Measurements from ENCODE around the gene BRD3.

The BRD3 gene

DNA sequence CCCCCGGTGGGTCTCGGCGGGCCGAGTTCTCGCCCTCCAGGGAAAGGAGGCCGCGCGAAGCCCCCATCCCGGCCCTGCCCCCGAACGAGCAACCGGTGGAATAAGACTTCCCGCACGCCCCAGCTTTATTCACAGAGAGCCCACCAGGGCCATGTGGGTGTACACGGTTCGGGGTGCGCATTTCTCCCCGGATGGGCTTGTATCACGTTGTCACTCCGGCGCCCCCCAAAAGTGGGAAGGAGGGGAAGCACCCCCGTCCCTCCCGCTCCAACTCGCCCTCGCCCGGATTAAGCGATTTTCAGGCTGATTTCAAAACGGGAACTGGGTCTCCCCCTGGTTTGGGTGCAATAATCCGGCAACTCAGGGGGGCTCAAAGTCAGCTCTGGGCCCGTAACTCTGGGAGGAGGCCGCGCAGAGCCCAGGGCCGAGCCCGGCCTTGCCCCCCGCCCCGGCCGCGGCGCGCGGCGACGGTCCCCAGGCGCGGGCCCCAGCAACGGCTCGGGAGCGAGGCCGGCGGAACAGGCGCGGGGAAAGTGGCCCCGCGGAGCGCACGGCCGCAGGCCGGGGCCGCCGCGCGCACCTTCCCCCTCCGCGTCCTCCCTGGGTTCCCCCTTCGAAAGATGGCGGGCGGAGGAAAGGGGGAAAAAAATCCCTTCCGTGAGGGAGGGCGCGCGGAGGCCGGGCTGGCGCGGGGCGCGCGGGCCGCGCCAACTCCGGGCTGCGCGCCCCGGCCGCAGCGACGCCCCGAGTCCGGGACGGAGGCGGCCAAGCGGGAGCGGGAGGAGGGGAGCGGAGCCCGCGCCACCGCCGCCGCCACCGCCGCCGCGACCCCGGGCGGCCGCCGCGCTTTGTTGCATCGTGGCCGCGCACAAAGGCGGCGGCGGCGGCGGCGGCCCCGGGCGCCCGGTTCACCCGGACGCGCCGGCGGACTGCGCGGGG is 644 bp downstream of the BRD3 start:
- DNase-seq (ENCODE audit: low read depth): peak; percentile 27

DNA sequence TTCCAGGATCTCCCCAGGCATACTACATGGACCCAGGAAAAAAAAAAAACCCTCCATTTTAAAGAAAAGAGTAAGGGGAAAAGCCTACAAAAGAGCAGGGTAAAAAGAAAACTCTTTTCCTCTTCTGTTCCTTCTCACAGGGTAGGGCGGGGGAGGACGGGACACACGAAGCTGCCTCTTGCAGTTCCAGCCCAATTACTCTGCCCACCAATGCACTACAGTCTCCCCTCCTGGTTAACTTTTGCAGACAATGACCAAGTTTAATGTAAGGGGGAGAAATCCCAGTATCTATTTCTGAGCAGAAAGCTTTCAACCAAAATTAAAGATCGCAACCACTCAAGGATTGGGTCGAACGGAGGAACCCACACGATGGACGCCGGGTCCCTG is 1.3 kb downstream of the BRD3 start:
- DNase-seq (ENCODE audit: low read depth): peak; percentile 31

DNA sequence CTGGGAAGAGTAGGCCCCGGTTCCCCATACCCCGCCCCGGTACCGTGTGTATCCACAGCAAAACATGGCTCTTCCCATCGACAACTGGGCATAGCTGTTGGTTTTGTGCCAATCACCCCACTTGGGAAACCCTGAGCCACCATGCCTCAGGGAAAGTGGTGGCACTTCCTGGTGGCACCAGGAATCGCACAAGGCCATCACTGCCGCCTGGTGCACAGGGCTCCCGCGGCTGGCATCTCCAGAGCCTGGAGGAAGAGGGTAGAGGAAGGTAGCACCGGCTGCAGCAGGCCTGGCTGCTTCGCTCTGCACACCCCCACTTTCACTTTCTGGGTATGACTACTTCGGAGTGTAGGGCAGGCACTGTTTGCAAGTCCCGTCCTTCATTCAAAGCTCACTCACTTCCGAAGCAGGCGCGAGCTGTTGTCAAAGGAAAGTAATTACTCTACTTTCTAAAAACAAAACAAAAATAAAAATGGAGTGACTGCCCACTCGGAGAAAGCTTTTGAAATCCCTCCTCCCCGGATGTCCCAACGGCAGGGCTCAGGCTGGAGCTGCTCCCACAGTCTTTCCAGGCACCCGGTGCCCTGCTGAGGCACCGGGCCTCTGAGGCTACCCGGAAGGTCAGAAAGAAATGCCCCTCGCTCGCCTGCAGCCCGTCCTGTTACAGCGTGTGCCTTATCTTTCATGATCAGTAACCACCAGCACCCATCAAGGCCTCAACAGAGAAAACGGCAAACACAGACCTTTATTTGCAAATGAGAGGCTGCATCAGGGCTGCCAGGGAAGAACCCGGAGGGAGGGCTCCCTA is 2.0 kb downstream of the BRD3 start:
- DNase-seq (ENCODE audit: low read depth): peak; percentile 78

DNA sequence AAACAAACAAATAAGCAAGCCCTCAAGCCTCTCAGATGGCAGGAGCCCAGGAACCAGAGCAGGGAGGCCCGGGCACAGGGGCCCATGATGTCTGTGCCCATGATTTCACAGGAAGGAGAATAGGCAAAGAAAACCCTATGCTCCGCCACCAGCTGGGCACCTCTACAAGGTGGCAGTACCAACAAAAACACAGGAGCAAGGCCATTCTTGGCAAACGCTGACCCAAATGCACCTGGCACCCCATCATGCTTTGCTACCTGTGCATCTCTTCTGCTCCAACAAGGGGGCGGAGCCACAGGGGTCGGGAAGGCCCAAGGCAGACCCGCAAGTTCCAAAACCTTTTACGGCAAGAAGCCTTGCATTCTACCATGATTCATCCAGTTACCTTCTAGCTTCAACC is 3.1 kb downstream of the BRD3 start:
- no peak for DNase-seq (ENCODE audit: low read depth)

DNA sequence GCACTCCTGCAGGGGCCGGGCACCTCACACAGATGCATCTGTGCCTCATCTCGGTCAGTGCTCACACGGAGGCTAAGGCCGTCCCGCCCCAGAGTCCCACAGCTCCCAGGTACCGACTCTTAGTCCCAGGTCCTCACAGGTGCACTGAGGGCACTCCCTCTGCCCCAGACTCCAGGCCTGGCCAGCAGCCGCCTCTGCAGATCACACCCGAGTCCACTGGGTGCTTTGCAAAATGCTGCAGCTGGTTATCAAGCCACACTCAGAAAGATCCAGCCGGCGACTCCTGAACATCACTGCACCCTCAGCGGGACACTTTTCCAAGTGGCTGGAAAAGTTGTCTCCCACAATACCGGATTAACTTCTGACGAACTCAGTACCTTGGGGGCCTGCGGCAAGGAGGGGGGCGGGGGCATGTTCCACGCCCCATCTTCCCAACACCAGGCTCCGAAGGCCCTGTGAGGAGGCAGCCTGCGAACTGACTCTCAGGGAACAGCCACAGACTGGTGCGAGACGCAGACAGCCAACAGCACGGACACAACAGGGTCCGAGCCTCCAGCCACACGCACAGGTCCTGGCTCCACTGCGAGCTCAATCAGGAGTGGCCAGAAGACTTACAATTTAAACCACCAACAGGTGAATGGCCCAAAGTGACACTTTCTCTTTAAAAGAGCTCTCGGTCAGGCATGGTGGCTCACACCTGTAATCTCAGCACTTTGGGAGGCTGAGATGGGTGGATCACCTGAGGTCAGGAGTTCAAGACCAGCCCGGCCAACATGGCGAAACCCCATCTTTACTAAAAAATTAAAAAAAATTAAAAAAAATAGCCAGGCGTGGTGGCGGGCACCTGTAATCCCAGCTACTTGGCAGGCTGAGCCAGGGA is 4.0 kb downstream of the BRD3 start:
- DNase-seq (ENCODE audit: low read depth): no peak

DNA sequence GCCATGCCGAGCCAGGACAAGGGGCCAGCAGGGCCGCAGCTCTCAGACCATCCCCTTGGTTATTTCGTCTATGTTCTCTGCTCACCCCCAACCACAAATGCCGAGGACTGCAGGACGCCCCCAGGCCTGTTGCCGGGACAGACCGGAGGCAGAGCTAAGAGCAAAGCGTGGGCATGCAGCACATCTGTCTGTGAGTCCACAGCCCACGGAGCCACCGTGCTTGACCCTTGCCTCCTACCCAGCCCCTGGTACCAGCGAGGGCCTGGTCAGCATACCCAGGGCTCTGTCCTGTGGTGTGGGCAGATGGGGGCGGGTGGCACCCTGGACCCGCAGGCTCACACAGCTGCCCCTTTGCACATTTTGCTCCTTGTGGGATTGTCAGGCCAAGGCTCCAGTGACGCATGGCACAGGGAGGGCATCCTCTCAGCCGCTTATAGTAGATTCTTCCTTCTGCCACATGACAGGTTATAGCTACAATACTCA is 4.7 kb downstream of the BRD3 start:
- no peak for DNase-seq (ENCODE audit: low read depth)

DNA sequence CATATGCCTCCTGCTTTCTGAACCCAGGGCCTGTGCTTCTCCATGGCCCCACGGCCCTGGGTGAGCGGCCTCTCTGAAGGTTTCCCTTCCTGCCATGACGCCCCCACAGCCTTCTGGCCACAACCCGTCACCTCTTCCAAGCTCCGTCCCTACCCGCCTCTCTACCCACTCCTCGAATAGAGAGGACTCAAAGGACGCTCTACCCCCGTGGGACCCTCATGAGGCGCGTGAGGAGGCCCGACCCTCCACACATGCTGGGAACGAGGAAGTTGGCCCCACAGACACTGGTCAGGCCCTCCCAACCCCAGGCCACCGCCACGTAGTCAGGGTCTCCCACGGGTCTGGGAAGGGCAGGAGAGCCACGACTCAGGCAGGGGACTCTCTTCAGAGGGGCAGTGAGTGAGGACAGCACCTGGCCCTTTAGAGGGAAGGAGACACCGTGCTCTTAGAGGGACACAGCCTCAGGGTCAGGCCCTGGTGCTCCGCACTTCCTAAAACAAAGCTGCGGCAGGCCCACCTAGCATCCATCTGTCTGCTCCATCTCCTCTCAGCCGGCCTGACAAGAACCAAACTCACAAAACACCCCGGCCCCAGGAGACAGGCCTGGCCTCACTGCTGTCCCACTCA is 5.3 kb downstream of the BRD3 start:
- no peak for DNase-seq (ENCODE audit: low read depth)

DNA sequence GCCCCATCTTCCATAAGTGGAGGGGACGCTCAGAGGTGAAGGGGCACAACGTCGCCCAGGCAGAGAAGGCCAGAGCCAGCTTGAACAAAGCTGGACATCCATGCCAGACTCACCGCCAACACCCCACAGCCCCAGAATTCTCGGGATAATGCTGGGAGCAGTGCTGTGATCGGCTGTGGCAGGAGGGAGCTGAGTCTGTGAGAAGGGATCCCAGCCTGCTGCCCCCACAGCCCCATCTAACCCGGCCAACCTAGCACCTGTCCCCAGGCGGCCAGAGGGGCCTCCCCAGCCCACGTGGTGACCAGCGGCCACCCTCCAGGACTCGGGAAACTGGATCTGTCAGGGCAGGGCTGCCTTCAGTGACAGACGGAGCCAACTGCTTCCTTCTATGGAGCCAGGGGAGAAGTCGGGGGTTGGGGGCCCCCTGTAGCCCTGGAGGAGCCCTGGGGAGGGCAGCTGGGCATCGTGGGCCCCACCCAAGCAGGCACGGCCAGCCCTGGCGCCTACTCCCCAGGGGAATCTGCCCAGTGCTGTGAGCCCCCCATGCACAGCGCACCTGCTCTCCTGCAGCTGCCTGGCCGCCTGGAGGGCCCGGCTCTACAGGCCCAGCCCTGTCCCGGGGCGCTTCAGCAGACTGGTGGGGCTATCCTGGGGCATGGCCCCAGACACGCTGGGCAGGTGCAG is 6.0 kb downstream of the BRD3 start:
- no peak for DNase-seq (ENCODE audit: low read depth)

DNA sequence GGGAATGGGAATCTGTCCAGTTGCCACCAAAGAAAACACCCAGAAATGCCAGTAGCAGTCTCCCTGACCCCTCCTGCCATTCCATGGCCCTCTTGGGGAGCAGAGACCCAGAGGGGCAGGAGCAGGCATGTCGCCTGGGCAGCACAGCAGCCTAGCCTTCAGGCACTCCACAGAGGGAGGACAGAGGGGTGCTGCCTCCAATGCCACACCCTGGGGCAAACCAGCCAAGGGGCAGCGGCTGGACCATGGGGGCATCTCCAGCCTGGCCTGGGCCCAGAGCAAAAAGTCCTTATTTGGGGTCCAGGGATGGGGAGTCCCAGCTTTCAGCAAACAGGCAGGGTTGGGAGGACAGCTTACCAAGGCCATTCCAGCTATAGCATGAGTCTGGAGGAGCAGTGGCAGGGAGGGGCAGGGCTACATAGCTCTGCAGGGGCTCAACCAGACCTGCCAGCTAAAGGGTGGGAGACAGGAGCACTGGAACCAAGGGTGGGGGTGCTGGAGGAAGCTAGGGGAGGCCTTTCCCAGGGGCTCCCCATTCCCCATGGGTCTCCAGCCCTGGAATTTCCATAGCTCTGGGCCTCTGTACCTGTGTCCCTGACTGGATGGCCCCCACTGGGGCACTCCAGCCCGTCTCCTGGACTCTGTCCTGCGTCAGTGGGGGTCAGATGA is 6.7 kb downstream of the BRD3 start:
- no peak for DNase-seq (ENCODE audit: low read depth)

DNA sequence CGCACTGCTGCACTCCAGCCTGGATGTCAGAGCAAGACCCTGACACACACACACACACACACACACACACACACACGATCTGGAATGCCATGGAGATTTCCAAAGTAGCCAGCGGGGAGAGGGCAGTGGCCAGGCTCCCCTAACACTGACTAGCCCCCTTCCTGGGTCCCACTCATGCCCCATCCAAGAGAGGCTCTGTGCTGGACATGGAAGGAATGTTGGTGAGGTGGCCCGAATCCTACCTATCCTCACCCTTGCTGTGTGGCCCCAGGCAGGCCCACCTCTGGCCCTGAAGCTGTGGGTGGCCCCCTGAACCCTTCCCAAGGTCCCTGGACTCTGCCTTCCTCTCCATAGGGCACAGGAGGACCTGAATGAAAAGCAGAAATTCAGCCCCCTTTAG is 7.3 kb downstream of the BRD3 start:
- peak; percentile 27 for DNase-seq (ENCODE audit: low read depth)

DNA sequence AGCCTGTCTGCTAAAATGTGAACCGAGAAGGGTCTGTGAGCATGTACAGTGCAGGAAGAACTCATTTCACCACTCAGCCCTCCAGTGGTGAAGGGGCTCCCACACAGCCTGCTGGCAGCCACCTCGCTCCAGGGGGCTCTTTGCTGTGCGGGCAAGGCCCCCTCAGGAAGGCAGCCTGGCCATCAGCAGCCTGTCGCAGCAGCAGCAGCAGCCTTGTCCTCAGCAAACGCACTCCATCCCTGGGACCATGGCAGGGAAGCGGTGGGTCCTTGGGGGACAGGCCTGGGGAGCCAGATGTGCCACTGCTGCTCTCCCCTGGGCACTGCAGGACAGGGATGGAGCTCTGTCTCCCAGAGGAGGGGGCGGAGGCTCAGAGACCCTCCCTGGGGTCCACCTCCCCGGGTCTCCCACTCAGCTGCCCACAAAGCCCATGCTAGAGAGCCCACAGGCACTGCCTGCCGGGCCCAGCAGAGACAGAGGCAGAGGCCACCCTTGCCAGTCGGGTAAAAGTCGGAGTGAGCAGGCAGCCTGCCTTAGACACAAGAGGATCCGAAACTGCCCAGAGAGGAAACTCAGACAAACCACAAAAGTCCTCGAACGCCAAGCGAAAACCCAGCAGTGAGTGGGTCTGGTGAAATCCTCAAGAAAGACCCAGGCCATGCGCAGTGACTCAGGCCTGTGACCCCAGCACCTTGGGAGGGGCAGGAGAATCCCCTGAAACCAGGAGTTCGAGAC is 8.0 kb downstream of the BRD3 start:
- DNase-seq (ENCODE audit: low read depth): peak; percentile 44

DNA sequence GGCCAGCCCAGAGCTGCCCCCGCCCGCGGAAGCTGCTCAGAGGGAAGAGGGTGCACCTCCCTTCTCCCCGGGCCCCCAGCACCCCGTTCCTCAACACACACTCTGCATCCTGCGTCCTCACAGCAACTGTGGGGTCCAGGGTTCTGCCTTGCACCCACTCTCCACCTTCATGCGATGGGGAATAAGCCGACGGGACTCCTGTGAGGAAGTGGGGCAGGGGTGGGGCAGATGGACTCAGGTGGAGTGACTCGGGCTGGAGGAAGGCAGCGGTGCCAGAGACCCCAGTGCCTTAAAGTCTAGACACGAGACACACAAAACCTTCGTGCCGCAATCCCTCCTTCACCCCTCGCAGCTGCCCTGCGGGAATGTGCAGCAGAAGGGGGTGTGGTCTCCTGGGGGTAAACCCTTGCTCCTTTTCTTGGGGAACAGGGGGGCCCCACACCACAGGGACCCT is 8.6 kb downstream of the BRD3 start:
- DNase-seq (ENCODE audit: low read depth): no peak

DNA sequence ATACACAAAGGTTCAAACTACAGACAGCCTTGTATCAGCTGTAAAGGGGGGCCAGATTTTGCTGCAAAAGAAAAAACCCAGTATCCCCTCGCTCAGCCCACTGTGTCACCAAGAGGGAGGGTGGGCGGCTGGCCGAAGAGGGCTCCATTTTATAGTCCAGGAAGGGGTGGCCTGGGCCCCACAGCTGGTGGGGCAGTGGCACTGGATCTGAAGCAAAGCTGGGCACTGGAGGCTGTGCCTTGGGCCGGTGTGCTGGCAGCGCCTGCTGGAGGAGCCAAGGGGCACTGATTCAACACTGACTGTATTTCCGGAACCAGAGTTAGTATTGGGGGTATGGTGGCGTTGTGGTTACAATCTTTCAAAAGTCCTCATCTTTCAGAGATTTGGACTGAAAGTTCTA is 9.1 kb downstream of the BRD3 start:
- DNase-seq (ENCODE audit: low read depth): no peak

DNA sequence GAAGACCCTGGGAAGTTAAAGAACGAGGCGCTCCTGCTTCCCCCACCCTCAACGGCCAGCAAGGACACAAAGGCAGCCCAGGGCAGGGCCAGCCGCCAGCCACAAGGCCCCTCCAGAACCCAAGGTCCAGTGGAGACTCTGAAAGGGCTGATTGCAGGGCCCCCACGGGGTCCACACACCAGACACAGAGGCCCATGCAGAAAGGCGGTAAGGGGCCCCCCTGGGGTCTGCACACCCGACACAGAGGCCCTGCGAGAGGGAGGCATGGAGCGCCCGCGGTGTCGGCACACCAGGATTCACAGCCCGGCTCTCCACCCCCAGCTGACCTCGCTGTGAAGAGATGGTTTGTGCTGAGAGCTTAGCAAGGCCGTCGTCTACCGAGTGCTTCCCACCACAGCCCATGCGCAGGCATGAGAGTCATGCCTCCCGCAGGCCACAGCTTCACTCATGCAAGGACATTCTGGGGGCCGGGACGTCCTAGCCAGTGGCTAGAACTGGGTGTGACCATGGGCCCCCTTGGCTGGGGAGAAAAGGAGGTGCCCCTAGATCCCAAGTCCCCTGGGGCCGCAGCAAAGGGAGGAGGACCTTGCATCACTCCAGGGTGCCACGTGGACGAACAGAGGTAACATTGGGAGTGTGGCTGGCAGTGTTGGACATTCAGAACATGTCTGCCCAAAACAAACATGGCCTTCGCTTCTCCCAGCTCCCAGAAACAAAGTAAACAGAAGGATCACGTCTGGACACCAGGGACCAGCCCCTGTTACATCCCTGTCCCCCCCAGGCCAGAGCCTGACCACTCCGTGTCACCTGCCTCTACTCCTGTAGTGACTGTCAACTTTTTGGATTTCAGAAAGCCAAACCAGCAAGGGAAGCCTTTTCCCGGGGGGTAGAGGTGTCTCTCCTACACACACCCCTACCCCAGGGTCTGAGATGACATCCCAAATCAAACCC is 9.8 kb downstream of the BRD3 start:
- peak; percentile 57 for DNase-seq (ENCODE audit: low read depth)

DNA sequence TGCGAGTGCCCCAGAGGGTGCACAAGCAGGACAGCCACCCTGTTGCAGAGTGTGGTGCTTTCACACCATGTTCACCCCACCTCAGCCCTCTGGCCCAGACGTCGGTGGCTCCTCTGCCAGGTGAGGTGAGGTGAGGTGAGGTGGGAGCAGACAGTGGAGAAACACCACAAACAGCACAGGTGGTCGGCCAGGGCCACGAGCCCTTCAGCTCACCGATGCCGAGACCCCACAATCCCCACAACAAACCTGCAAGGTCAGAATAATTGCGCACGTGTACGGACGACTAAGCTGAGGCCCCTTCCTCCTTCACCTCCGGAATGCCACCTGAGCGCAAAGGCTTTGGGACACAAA is 10.5 kb downstream of the BRD3 start:
- no peak for DNase-seq (ENCODE audit: low read depth)

DNA sequence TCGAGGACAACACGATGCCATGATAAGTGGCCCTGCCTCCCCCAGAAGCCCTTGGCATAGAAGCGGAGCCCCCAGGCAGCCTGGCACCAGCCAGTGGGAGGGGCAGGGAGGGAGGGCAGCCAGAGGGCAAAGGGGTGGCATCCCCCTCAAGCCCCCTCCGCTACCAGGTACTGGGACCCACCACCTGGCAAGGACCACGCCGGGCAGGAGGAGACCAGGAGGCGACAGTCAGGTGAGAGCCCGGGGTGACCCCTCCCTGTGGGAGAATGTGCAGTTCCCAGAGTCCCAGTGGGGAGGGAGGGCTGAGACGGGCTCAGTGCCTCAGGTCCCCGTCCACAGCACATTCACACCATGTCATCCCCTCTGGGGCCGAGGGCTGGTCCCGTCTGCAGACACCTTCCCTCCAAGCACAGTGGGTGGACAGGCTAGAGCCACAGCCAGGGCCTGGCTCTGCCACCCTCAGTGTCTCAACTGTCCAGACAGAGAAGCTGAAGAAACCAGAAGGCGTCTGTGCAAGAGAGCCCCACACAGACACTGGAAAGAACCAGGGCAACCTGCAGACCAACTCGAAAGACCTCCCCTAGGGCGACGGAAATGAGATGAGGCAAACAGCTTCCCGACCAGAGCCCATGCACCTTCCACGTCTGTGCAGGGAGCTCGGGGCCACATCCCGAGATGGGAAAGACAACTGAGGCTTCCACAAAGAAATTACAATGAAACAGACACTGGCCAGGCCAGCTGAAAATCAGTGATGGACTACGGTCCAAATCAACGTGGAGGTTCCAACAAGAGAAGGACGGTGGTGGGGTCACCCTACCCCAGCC is 11.1 kb downstream of the BRD3 start:
- DNase-seq (ENCODE audit: low read depth): no peak

DNA sequence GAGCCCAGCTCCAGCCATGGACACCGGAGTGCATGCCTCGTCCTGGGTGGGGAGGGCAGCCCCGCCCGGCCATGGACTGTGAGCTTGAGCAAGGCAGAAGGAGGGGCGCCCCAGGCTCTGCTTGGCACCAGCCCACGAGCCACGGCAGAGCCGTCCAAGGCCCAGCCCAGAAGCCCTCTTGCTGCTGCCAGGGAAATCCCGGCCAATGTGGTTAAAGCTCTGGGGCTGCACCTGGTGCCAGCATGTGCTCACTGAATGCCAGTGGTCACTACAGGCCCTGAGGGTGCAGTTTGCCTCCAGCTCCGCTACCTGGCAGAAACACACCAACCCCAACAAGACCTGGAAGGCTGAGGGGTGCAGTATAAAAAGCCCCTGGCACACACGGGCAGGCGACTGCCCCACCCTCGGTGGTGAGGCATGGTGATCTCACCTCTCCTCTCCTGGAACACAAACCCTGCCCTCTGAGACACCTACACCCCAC is 11.8 kb downstream of the BRD3 start:
- DNase-seq (ENCODE audit: low read depth): peak; percentile 77

Data from amniotic epithelial cell (primary cell).